GM12864 (cell line): Measurements from ENCODE around the gene DPYD.

Experiments
- DNase-seq: peaks from one replicate; pipeline ENCODE4 v3.0.0-alpha.2; 2011; ENCODE audit warnings: low read depth
- H3K4me3 ChIP-seq: 2 replicates; pipeline ENCODE4 v1.5.1; 2011; ENCODE audit warnings: mild to moderate bottlenecking, low read depth, low read length, control low read depth
- TF ChIP-seq, protein P1 (sequence below): IDR thresholded peaks from 2 replicates; pipeline ENCODE4 v1.5.1; 2011; ENCODE audit warnings: low read depth, mild to moderate bottlenecking, moderate library complexity, low read length, control low read depth, inconsistent platforms; ENCODE audit errors: missing control alignments

DPYD gene

DNA sequence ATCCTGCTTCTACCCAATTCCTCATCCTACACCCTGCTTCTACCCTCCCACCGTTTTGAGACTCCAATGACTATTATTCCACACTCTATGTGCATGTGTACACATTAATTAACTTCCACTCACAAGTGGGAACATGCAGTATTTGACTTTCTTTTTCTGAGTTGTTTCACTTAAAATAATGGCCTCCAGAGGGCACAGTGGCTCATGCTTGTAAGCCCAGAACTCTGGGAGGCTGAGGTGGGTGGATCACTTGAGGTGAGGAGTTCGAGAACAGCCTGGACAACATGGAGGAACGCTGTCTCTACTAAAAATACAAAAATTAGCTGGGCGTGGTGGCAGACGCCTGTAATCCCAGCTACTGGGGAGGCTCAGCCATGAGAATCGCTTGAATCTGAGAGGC is 734.5 kb downstream of the DPYD start:
- H3K4me3 ChIP-seq = no peak overlapping the region
- no peak for DNase-seq
- TF ChIP-seq, protein P1, sequence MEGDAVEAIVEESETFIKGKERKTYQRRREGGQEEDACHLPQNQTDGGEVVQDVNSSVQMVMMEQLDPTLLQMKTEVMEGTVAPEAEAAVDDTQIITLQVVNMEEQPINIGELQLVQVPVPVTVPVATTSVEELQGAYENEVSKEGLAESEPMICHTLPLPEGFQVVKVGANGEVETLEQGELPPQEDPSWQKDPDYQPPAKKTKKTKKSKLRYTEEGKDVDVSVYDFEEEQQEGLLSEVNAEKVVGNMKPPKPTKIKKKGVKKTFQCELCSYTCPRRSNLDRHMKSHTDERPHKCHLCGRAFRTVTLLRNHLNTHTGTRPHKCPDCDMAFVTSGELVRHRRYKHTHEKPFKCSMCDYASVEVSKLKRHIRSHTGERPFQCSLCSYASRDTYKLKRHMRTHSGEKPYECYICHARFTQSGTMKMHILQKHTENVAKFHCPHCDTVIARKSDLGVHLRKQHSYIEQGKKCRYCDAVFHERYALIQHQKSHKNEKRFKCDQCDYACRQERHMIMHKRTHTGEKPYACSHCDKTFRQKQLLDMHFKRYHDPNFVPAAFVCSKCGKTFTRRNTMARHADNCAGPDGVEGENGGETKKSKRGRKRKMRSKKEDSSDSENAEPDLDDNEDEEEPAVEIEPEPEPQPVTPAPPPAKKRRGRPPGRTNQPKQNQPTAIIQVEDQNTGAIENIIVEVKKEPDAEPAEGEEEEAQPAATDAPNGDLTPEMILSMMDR = peak; percentile 21

DNA sequence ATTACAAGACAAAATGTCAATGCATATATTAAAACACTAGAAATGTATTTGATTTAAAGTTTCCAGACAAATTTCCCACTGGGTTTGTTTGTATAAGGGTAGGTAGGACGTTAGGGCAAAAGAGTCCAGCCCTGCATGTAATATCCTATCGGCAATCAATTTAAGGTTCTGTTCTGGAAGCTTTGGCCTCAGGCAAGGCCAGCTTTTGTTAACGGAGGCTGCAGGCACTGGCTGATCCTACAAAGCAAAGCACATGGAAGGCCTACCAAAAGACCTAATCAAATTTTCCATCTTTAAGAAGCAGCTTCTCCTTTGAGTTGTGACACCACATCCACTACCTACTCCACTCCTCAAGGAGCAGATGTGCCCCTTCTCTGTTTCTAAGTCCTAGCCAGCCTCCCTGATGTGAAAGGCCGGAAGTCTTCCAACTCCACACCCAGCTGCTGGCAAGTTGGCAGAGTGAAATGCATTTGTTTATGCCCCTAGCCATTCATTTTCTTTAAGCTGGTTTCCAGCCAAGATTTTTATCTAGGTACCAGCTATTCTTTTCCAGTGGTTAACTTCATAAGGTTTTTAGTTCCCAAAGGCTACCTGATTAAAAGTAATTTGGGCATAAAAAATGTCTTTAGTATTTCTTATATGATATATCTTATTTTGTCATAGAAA is 746.7 kb downstream of the DPYD start:
- TF ChIP-seq, protein P1 = no peak
- H3K4me3 ChIP-seq = no peak overlapping the region
- DNase-seq = no peak

DNA sequence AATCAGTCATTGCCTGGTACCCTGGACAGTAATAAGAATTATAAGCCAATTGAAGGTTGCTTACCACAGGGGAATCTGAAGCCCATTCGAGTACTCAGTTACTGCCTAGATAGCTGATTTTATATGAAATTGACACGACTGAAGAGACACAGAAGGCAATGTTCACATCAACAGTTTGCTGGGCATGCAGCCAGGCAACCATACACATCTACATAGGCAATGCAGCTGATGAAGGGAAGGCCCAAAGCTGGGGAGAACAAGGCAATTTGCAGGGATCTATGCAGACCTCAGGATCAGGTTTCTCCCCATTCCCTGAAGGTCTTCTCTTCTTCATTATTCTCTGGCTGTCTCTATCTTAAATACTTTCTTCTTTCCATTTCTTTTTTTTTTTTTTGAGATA is 750.5 kb downstream of the DPYD start:
- TF ChIP-seq, protein P1 = no peak
- no peak for DNase-seq
- H3K4me3 ChIP-seq = no peak overlapping the region

DNA sequence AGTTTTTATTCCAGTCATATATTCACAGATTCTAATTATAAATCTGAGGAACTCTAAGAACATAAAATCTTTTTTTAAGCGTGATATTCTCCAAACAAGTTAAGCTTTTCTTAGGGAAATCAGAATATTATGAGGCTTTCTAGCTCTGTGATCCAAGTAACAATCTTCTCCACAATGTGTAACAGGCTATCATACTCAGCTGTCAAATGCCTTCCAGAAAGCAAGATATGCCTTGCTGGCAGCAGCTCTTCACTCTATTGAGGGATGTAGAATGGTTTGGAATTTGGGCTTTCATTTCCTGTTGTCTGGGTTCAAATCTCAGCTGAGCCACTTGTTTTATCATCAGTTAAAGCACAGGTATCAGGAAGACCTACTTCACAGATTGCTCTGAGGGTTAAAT is 752.8 kb downstream of the DPYD start:
- TF ChIP-seq, protein P1 = no peak
- DNase-seq = no peak
- no peak overlapping the region for H3K4me3 ChIP-seq

DNA sequence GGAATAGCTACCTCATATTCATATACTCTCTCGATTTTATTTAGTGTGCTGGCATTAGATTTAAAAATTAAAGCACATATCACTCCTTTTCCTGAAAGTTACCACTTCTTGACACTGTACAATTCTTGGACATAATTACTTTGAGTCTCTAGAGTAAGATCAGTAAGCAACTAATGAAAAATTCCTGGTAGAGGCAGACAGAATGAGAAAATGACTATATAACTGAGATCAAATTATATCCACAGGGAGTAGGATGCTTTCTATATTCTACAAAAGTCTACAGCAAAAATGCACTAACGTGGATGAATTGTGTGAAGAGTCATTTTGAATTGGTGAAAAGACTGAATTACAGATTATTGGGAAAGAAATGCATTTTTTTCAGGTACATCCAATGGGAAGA is 753.6 kb downstream of the DPYD start:
- TF ChIP-seq, protein P1 = no peak
- no peak overlapping the region for H3K4me3 ChIP-seq
- DNase-seq = no peak

DNA sequence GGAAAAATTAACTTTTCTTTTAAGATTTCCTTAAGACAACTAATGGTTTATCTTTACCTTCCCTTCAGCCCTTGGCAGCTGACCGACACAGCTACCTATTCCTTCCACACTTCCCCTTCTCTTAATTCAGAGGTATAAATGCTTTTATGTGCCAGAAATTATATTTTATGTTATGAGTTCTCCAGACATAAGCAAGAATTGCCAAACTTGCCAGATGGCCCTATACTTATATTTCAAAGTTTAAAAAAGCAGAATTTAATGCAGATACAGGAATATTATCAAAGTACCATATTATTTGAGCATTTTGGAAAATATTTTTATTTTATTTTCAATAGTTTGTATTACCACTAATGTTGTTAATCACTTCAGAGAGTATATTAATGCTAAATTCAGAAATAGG is 754.2 kb downstream of the DPYD start:
- no peak overlapping the region for H3K4me3 ChIP-seq
- TF ChIP-seq, protein P1 = no peak
- no peak for DNase-seq

DNA sequence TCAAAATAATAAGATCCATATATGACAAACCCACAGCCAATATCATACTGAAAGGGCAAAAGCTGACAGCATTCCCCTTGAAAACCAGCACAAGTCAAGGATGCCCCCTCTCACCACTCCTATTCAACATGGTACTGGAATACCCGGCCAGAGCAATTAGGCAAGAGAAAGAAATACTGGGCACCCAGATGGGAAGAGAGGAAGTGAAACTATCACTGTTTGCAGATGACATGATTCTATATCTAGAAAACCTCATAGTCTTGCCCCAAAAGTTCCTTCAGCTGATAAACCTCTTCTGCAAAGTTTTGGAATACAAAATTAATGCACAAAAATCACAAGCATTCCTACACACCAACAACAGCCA is 756.6 kb downstream of the DPYD start:
- no peak for DNase-seq
- no peak overlapping the region for H3K4me3 ChIP-seq

More for the DNA sequence above, 756.6 kb downstream of the DPYD start:
- TF ChIP-seq, protein P1 = no peak
